Parietal lobe (tissue), 1 donor: Measurements from ENCODE around the gene PRKACA. TPM values are rescaled to one million over a fixed set of nuclear protein-coding genes. Genes with fewer than 3 reads are reported as not detected.

Experiments
- total RNA-seq: library from RNA; depleted of rRNA; stranded (reverse); fragments of >200 nt; gene quantifications from one replicate; pipeline ENCODE4 v1.2.3, GENCODE V29; 2014

PRKACA gene
- total RNA-seq, result 42.9 TPM

GRCh38 chr19:14117668-14118164 is at the start of gene PRKACA:
Gene PRKACA, minus strand, starts transcription at chr19:14117762. Its CDS starts 215 bp downstream, at chr19:14117547.

GRCh38 chr19:14136509-14137281 is 19.1 kb upstream of the PRKACA start, which contains the start of gene ASF1B:
Gene ASF1B, minus strand, starts transcription at chr19:14136589. Its CDS starts 133 bp downstream, at chr19:14136456.

DNA sequence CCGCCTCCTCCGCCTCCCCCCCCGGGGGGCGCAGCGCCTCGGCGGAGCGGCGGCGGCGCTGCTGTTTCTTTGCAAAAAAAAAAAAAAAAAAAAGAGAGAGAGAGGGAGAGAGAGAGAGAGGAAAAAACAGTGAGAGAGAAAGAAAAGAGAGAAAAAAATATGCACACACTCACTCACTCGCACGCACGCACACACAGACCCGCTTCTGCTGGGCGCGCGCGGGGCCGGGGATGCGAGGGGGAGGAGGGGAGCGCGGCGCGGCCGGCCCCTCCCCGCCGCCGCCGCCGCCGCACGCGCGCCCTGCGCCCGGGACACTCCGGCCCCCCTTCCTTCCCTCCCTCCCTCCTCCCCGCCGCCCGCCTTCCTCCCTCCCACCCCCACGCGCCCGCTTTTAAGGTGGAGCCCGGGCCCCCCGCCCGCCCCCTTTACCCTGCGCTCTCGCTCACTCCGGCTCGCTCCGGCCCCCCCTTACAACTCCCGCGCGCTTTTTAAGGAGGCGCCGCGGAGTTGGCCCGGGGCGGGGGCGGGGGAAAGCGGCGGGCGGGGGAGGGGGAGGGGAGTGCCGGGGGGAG is 27.0 kb downstream of the PRKACA start, which contains the start of gene SAMD1:
Gene SAMD1, minus strand, starts transcription at position 243 of the 572 bp plus-strand sequence.

GRCh38 chr19:14085309-14085995 is 32.1 kb downstream of the PRKACA start, which contains the start of gene C19orf67:
Gene C19orf67, minus strand, starts transcription at chr19:14085783. Its CDS starts 156 bp downstream, at chr19:14085627.

DNA sequence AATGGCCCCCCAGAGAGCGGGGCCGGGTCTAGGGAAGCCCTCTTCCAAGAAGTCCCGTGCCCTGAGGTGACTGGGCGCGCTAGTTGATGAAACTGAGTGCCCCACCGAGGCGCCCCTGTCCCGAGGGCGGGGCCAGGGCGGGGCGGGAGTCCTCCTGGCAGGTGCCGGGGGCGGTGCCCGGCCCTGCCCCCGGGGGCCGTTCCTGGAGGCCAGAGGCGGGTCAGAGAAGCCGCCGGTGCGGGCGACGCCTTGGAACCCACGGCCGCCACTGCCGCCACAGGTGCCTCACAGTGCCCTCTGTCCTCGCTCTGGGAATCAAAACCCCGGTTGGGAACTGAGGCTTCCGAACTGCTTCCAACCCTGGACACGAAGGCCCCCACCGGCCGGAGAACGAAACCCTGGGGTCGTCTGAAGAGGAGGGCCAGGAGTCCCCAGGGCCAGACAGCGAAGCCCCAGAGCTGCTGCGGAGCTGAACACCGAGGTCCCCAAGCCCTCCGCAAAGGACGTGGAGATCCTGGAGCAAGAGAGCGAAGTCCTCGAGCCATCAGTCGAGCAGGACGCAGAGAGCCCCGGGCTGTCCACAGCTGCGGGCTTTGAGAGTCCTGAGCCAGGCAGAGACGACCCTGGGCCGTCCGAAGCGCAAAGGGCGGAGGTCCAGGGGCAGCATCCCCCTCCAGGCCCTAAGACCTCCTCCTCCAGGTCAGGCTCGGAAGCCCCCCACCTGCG is 44.9 kb downstream of the PRKACA start, which contains the start of gene MISP3:
Gene MISP3, plus strand, starts transcription at position 252 of the 726 bp plus-strand sequence. CDS start 524 bp downstream, outside the sequence.

GRCh38 chr19:14061751-14062557 is 55.6 kb downstream of the PRKACA start, which contains the start of gene PALM3:
Gene PALM3, minus strand, starts transcription at chr19:14062076. Its CDS starts 96 bp downstream, at chr19:14061980.

Other genes starting within 250 kb of the PRKACA start
- gene NANOS3, start 240.6 kb downstream of the PRKACA start, total RNA-seq, result 3.8 TPM
- 21.9 TPM for gene BRME1, start 211.6 kb downstream of the PRKACA start, total RNA-seq
- 20.0 TPM for gene CC2D1A, start 211.6 kb downstream of the PRKACA start, total RNA-seq
- not detected for gene PODNL1, start 179.3 kb downstream of the PRKACA start, total RNA-seq
- gene DCAF15, start 165.3 kb downstream of the PRKACA start, total RNA-seq, result 19.1 TPM
- gene RFX1, start 111.4 kb downstream of the PRKACA start, total RNA-seq, result 4.4 TPM
- gene RLN3, start 89.6 kb downstream of the PRKACA start, total RNA-seq, result not detected
- 5.6 TPM for gene IL27RA, start 86.0 kb downstream of the PRKACA start, total RNA-seq
- gene PALM3, start 55.7 kb downstream of the PRKACA start, total RNA-seq, result 4.7 TPM
- gene MISP3, start 45.0 kb downstream of the PRKACA start, total RNA-seq, result 0.63 TPM
- not detected for gene C19orf67, start 32.0 kb downstream of the PRKACA start, total RNA-seq
- gene SAMD1, start 27.0 kb downstream of the PRKACA start, total RNA-seq, result 36.3 TPM
- gene ASF1B, start 18.8 kb upstream of the PRKACA start, total RNA-seq, result 2.8 TPM
- gene ADGRL1, start 88.4 kb upstream of the PRKACA start, total RNA-seq, result 88.9 TPM